ENCODE measurements around the gene PCDH15.

DNA sequence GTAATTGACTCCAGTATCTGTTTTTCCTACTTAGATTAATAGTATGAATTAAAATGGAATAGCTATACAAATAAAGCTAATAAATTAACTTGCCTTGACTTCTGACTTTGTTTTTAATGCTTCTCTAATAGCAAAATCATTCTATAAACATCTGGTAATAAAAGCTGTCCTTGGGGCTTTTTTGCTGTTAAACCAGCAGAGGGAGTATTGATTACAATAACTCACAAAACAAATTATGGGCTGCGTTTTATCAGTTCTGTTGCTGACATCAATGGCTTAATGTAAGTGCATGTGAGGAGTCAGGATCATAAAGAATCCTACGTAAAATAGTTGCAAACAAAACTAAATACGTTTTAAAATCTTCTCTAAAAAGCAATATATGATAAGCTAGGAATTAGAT is 667.8 kb downstream of the PCDH15 start:
- peak; percentile 49 to 80 for TF ChIP-seq CTCF (conservative IDR thresholded peaks at IDR 0.05; ENCODE audit: low read depth in 2 of 2)
- no peak for TF ChIP-seq REST (IDR thresholded peaks at IDR 0.05; ENCODE audit: unreplicated experiment)
